ENCODE data around the gene LRRC43. TPM values are rescaled to one million over a fixed set of nuclear protein-coding genes. Genes with fewer than 3 reads are reported as not detected.

The LRRC43 gene
- total and polyA plus RNA-seq, 2 experiments from 2014 or later: 0.45 TPM; not detected in 1

- H3K27ac Mint-ChIP-seq: no peak overlapping the region
These were observed 32.7 kb upstream of the LRRC43 start for GRCh38 chr12:122150127-122150681.

More at GRCh38 chr12:122150127-122150681, 32.7 kb upstream of the LRRC43 start:
- Histone ChIP-seq H3K9me2 (ENCODE audit: insufficient read depth) (no peaks in the 10 kb centered on the region), H4K20me1 (replicated peaks; ENCODE audit: insufficient read depth) (no peaks in the 10 kb centered on the region), H3K27ac (ENCODE audit: low read depth) (no peak overlapping the region), H3F3A (replicated peaks; ENCODE audit: low read depth) (no peaks in the 10 kb centered on the region), H3K4me3 (no peak overlapping the region), H3K27me3 (ENCODE audit: insufficient read depth) (no peaks in the 10 kb centered on the region), H3K36me3 (ENCODE audit: insufficient read depth) (no peaks in the 10 kb centered on the region), H3K4me2 (no peak overlapping the region), H3K4me1 (ENCODE audit: insufficient read depth) (no peaks in the 10 kb centered on the region), H3K79me2 (replicated peaks; ENCODE audit: insufficient read depth) (no peaks in the 10 kb centered on the region), H2AFZ (no peak overlapping the region)
- no peaks in the 10 kb centered on the region for H3K9me3 Mint-ChIP-seq
- no peak overlapping the region for H3K4me3 Mint-ChIP-seq
- peaks cover 3% of the 10 kb centered on the region; the same call in 2 of the 3 replicates for H3K4me1 Mint-ChIP-seq
- peaks cover 17% of the 10 kb centered on the region for H3K27me3 Mint-ChIP-seq (ENCODE audit: insufficient read depth, low read depth, poor library complexity)
- ATAC-seq (no peak), DNase-seq (ENCODE audit: low spot score) (no peak)
- TF ChIP-seq EZH2 (IDR thresholded peaks at IDR 0.05; ENCODE audit: low read depth, unreplicated experiment): no peak
- TF ChIP-seq REST (IDR thresholded peaks at IDR 0.05; ENCODE audit: unreplicated experiment): no peak
- no peak for TF ChIP-seq POLR2AphosphoS5 (IDR thresholded peaks at IDR 0.05; ENCODE audit: low read depth)
- no peak for TF ChIP-seq CTCF (conservative IDR thresholded peaks at IDR 0.05; ENCODE audit: low read depth in 2 of 2)
- TF ChIP-seq STAT1 (IDR thresholded peaks at IDR 0.05; ENCODE audit: unreplicated experiment): no peak
- no peak for TF ChIP-seq ETS1 (IDR thresholded peaks at IDR 0.05)
- TF ChIP-seq CREB1 (CRISPR knock-in tag; IDR thresholded peaks at IDR 0.05; ENCODE audit: low read depth): no peak
- TF ChIP-seq ZNF331 (CRISPR knock-in tag; IDR thresholded peaks at IDR 0.05; ENCODE audit: low read depth): no peak
- no peak for TF ChIP-seq JUNB (IDR thresholded peaks at IDR 0.05; ENCODE audit: unreplicated experiment)
- no peak for TF ChIP-seq ZNF462 (CRISPR knock-in tag; IDR thresholded peaks at IDR 0.05)
- TF ChIP-seq ZNF114 (CRISPR knock-in tag; IDR thresholded peaks at IDR 0.05): no peak
- no peaks in the 10 kb centered on the region; the same call in 2 of the 3 replicates for H3K36me3 Mint-ChIP-seq (ENCODE audit: low read depth)

Measured in GM23338 (cell line).